Loucy (cell line): ENCODE results near the gene CD84.
A peak's percentile ranks its signal among the peaks of the same experiment; 100 is the strongest.

ENCODE experiments used
- H2AFZ ChIP-seq: fragments of 200-600 bp; sonication (generic); 2 replicates; pipeline ENCODE4 v1.6.0; 2016; ENCODE audit warnings: antibody characterized with exemption, mild to moderate bottlenecking, low read length, moderate library complexity
- H3F3A ChIP-seq: fragments of 200-600 bp; 2 replicates; pipeline ENCODE4 v1.6.0; 2016; ENCODE audit warnings: antibody characterized with exemption, low read depth, mild to moderate bottlenecking
- H3K27me3 ChIP-seq: fragments of 200-600 bp; sonication (generic); 2 replicates; pipeline ENCODE4 v1.6.1; 2014; ENCODE audit warnings: low read length, mild to moderate bottlenecking; ENCODE audit not compliant: insufficient read depth, poor library complexity, severe bottlenecking
- H3K36me3 ChIP-seq: fragments of 200-600 bp; sonication (generic); 2 replicates; pipeline ENCODE4 v1.6.1; 2016; ENCODE audit warnings: low read length; ENCODE audit not compliant: insufficient read depth
- H3K4me1 ChIP-seq: fragments of 200-600 bp; sonication (generic); 2 replicates; pipeline ENCODE4 v1.5.1; 2014; ENCODE audit warnings: low read length, mild to moderate bottlenecking; ENCODE audit not compliant: insufficient read depth, poor library complexity, severe bottlenecking
- H3K4me2 ChIP-seq: fragments of 200-600 bp; sonication (generic); 2 replicates; pipeline ENCODE4 v1.6.0; 2014; ENCODE audit warnings: antibody characterized with exemption, low read length, low read depth, mild to moderate bottlenecking; ENCODE audit not compliant: poor library complexity, severe bottlenecking
- H3K4me3 ChIP-seq: fragments of 200-600 bp; sonication (generic); 2 replicates; pipeline ENCODE4 v1.5.1; 2014; ENCODE audit warnings: low read length, mild to moderate bottlenecking, mixed read lengths; ENCODE audit not compliant: poor library complexity, severe bottlenecking
- H3K79me2 ChIP-seq: fragments of 200-600 bp; sonication (generic); 2 replicates; pipeline ENCODE4 v1.6.1; 2014; ENCODE audit warnings: low read length; ENCODE audit not compliant: insufficient read depth
- H3K9ac ChIP-seq: fragments of 200-600 bp; sonication (generic); 2 replicates; pipeline ENCODE4 v1.6.0; 2014; ENCODE audit warnings: mild to moderate bottlenecking, low read depth, low read length, moderate library complexity; ENCODE audit not compliant: poor library complexity, severe bottlenecking
- H3K9me2 ChIP-seq: fragments of 200-600 bp; sonication (generic); replicated peaks from 2 replicates; pipeline ENCODE4 v1.6.1; 2016; ENCODE audit warnings: low read depth, low read length, mixed read lengths
- H3K9me3 ChIP-seq: fragments of 200-600 bp; sonication (generic); 2 replicates; pipeline ENCODE4 v1.6.1; 2014; ENCODE audit warnings: mild to moderate bottlenecking, antibody characterized with exemption, low read length, low read depth; ENCODE audit not compliant: insufficient read depth
- H4K20me1 ChIP-seq: fragments of 200-600 bp; sonication (generic); 2 replicates; pipeline ENCODE4 v1.6.0; 2014; ENCODE audit warnings: antibody characterized with exemption, low read length, mild to moderate bottlenecking; ENCODE audit not compliant: insufficient read depth, poor library complexity, severe bottlenecking
- EZH2phosphoT487 ChIP-seq: fragments of 200-600 bp; IDR thresholded peaks from 2 replicates; pipeline ENCODE4 v1.6.1; 2018; ENCODE audit warnings: antibody characterized with exemption, mild to moderate bottlenecking, moderate library complexity, borderline replicate concordance
- TF ChIP-seq, protein P1 (sequence below): fragments of 200-600 bp; sonication (generic); conservative IDR thresholded peaks from 2 replicates; pipeline ENCODE4 v1.5.1; 2014; ENCODE audit warnings: mild to moderate bottlenecking, antibody characterized with exemption, low read length

The CD84 gene

DNA sequence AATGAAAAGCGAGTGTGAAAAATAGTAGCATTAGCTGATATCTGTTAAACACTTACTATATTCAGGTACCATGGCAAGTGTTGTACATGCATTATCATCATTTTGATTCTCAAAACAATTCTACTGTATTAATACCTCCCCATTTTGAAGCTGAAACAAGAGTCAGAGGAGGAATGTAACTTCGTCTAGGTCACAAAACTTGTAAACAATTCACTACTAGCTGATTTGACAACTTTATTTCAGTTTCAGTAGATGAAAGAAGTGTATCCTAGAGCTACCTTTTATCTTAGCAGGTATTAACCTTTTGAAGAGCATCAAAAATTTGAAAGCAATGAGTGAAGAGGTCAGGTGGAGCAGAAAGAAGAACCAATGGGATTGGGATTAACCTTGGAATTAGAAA lies 1.6 kb downstream of the CD84 start:
- peak overlapping the region; percentile 78 for H3K4me2 ChIP-seq
- H3K4me1 ChIP-seq, result peaks cover 69% of the 10 kb centered on the region
- no peaks in the 10 kb centered on the region for H3K36me3 ChIP-seq
- peak overlapping the region; percentile 75 for H3K9ac ChIP-seq
- H3K4me3 ChIP-seq, result peak overlapping the region; percentile 74
- H3K9me3 ChIP-seq, result no peaks in the 10 kb centered on the region; the same call in 1 of the 2 replicates
- H3K27me3 ChIP-seq, result peaks cover 15% of the 10 kb centered on the region
- H3F3A ChIP-seq, result no peaks in the 10 kb centered on the region
- peaks cover 37% of the 10 kb centered on the region for H3K79me2 ChIP-seq
- no peak overlapping the region for H2AFZ ChIP-seq
- TF ChIP-seq EZH2phosphoT487, result no peak
- H4K20me1 ChIP-seq, result no peaks in the 10 kb centered on the region
- H3K9me2 ChIP-seq, result no peaks in the 10 kb centered on the region

DNA sequence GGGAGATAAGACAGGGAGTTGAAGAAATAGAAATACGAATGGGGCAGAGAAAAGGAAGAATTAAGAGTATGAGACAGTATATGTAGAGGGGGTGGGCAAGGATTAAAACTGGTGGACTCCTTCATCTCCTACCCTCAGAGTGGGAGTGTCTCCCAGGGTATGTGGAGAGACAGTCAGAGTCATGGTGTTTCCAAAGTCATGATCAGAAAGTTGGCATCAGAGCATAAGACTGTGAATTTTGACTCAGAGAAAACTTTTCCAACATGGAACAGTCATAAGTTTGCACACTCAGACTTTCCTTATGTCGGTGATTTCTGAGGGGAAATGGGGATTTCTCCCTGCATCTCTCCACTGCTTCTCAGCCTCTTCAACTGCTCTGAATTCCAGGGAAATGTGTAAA lies 2.4 kb downstream of the CD84 start:
- Histone ChIP-seq H3K4me2 (peak overlapping the region; percentile 78), H3K36me3 (no peaks in the 10 kb centered on the region), H3K27me3 (peaks cover 20% of the 10 kb centered on the region), H3K4me1 (peaks cover 67% of the 10 kb centered on the region), H3K9ac (no peak overlapping the region), H3K79me2 (peaks cover 37% of the 10 kb centered on the region), H2AFZ (no peak overlapping the region), H3K9me3 (no peaks in the 10 kb centered on the region), H4K20me1 (no peaks in the 10 kb centered on the region), H3K4me3 (peak overlapping the region; percentile 74), H3K9me2 (no peaks in the 10 kb centered on the region), H3F3A (no peaks in the 10 kb centered on the region)
- TF ChIP-seq EZH2phosphoT487, result no peak
- TF ChIP-seq, protein P1, sequence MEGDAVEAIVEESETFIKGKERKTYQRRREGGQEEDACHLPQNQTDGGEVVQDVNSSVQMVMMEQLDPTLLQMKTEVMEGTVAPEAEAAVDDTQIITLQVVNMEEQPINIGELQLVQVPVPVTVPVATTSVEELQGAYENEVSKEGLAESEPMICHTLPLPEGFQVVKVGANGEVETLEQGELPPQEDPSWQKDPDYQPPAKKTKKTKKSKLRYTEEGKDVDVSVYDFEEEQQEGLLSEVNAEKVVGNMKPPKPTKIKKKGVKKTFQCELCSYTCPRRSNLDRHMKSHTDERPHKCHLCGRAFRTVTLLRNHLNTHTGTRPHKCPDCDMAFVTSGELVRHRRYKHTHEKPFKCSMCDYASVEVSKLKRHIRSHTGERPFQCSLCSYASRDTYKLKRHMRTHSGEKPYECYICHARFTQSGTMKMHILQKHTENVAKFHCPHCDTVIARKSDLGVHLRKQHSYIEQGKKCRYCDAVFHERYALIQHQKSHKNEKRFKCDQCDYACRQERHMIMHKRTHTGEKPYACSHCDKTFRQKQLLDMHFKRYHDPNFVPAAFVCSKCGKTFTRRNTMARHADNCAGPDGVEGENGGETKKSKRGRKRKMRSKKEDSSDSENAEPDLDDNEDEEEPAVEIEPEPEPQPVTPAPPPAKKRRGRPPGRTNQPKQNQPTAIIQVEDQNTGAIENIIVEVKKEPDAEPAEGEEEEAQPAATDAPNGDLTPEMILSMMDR, result no peak

DNA sequence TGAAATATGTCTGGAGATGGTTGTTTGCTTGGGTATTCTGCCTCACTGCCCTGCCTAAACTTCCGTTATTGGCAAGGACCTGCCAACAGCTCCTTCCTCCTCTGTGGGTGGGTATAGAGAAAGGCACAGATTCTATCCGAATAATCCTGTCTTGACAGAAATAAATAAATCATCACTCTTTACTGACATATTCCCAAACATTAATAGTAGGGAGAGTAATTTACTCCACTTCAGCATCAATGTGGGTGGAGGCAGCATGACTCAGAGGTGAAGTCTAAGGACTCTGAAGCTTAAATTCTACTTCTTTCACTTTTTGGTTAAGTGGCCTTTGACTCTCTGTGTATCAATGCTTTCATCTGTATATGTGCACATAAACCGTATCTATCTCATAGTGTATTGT lies 2.9 kb downstream of the CD84 start:
- Histone ChIP-seq H3K36me3 (no peaks in the 10 kb centered on the region), H3K79me2 (peaks cover 37% of the 10 kb centered on the region), H3K9me2 (no peaks in the 10 kb centered on the region), H3K9ac (no peak overlapping the region), H2AFZ (no peak overlapping the region), H3K4me2 (peak overlapping the region; percentile 78), H3F3A (no peaks in the 10 kb centered on the region), H3K27me3 (peaks cover 25% of the 10 kb centered on the region), H3K9me3 (no peaks in the 10 kb centered on the region), H3K4me1 (peaks cover 63% of the 10 kb centered on the region), H4K20me1 (no peaks in the 10 kb centered on the region), H3K4me3 (peak overlapping the region; percentile 74)
- TF ChIP-seq, protein P1, result no peak
- TF ChIP-seq EZH2phosphoT487, result no peak

DNA sequence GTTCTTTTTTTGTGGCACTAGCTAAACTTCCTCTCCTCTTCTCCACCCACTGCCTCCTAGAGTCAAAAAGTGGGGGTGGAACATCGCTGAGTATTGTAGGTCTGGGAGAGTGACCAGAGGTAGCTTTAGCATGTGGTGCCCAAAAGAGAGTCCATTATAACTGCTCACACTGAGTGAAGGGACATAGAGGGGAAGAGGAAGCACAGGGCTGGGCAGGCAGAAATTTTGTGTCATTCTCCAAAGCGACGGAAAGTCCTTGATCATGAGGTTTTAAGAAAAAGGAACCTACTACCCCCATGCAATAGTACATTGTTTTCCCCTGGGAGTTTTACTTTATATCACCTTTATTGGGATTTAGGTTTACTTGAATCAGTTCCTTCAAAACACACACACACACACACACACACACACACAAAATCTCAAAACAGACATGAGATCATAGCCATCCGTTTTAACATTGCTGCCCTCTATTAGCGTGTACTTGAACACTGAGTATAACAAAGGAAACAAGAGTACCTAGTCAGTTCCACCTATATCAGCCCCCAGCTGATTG lies 4.1 kb downstream of the CD84 start:
- Histone ChIP-seq H3K9me2 (no peaks in the 10 kb centered on the region), H3K4me2 (peak overlapping the region; percentile 78), H3K9ac (no peak overlapping the region), H3K4me1 (peaks cover 63% of the 10 kb centered on the region), H3K4me3 (peak overlapping the region; percentile 3), H3K79me2 (peaks cover 37% of the 10 kb centered on the region), H3K36me3 (no peaks in the 10 kb centered on the region), H4K20me1 (no peaks in the 10 kb centered on the region), H3K9me3 (no peaks in the 10 kb centered on the region), H2AFZ (no peak overlapping the region), H3F3A (no peaks in the 10 kb centered on the region), H3K27me3 (peaks cover 34% of the 10 kb centered on the region)
- TF ChIP-seq, protein P1, result no peak
- no peak for TF ChIP-seq EZH2phosphoT487
